SK-N-MC (cell line): Measurements from ENCODE around the gene MMP25.

Source experiments
- EZH2 ChIP-seq: fragments of 200-600 bp; sonication (generic); IDR thresholded peaks from one replicate; pipeline ENCODE4 v1.6.1; 2017; ENCODE audit warnings: antibody characterized with exemption
- POLR2AphosphoS5 ChIP-seq: IDR thresholded peaks from 2 replicates; pipeline ENCODE4 v1.6.1; 2012; ENCODE audit warnings: mild to moderate bottlenecking, low read depth, low read length, borderline replicate concordance

- no peak for TF ChIP-seq EZH2
- no peak for TF ChIP-seq POLR2AphosphoS5
Observed at GRCh38 chr16:3089717-3090592, 43.6 kb downstream of the MMP25 start.
